Measurements from ENCODE around the gene PILRA. TPM values are rescaled to one million over a fixed set of nuclear protein-coding genes. Genes with fewer than 3 reads are reported as not detected.
"Not testable (repeated sequence)": the region's sequence is repeated elsewhere in the genome, so short reads cannot be mapped to it uniquely, and the experiment has no call there.

The PILRA gene
- total RNA-seq, 2 experiments from 2014 or later = 0.80 to 0.90 TPM

GRCh38 chr7:100345288-100345672 is 28.0 kb upstream of the PILRA start:
- peak; percentile 80 for DNase-seq
- ChIA-PET CTCF (interaction anchor here (0.6 to 2.2 kb wide), 7 partner anchors 19 to 263 kb away, joined by 3 to 7 read pairs (median 3); no protein-coding TSS in a partner anchor), POLR2A (interaction anchor here (0.7 to 1.0 kb wide), 5 partner anchors 9 to 197 kb away, joined by 3 to 6 read pairs (median 4); partner anchors contain the start of gene LAMTOR4)
- not testable (repeated sequence) for H3K27ac Mint-ChIP-seq; H3K27me3 Mint-ChIP-seq; H3K9me3 Mint-ChIP-seq (ENCODE audit: low read depth)
- Mint-ChIP-seq H3K4me3 (peak overlapping the region; percentile 70), H3K4me1 (peaks cover 35% of the 10 kb centered on the region), H3K36me3 (ENCODE audit: low read depth) (peaks cover 61% of the 10 kb centered on the region)
- ATAC-seq = peak; percentile 59
- intact Hi-C loops (cut with DNase I, micrococcal nuclease) = loop anchor here (1.0 to 10.0 kb wide), 6 partner anchors 20 to 218 kb away; partner anchors contain the start of genes LAMTOR4 (in 2 of the 2), MBLAC1 (in 1 of the 2), MEPCE (in 1 of the 2) and ZCWPW1 (in 1 of the 2)

DNA sequence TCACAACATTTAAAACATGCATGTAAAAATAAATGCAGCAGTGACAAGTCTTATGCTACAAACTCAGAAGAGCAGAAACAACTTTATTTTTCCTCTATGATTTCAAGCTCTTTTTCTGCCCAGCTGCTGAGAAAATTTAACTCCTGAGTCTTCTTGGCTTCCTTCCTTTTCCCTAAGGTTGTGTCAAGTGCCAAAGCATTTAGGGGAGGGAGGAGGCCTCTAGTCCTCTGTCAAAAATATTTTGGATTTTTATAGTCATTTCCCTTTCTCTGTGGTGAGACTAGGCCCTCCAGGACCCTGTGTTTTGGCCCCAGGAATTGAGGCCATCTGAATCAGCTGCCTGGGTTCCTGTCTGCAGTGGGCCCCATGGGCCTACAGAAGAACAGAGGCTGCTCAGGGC is 26.4 kb upstream of the PILRA start:
- DNase-seq (no peak), ATAC-seq (no peak)
- no peak overlapping the region for H3K27ac Mint-ChIP-seq
- ChIA-PET POLR2A (interaction anchor here (0.5 kb wide), 1 partner anchor 880 kb away, joined by 4 read pairs; no protein-coding TSS in a partner anchor), CTCF (interaction anchor here (0.5 to 1.5 kb wide), 5 partner anchors 9 to 191 kb away, joined by 3 to 5 read pairs (median 3); no protein-coding TSS in a partner anchor)
- intact Hi-C loops (cut with DNase I, micrococcal nuclease) = loop anchor here in 1 of 2 experiments (10.0 kb wide), 1 partner anchor 202 kb away; the partner anchor contains the start of gene LAMTOR4
- H3K9me3 Mint-ChIP-seq (ENCODE audit: low read depth) = no peaks in the 10 kb centered on the region
- H3K4me1 Mint-ChIP-seq = peaks cover 39% of the 10 kb centered on the region
- no peak overlapping the region for H3K4me3 Mint-ChIP-seq
- no peaks in the 10 kb centered on the region for H3K27me3 Mint-ChIP-seq
- H3K36me3 Mint-ChIP-seq (ENCODE audit: low read depth) = peaks cover 67% of the 10 kb centered on the region

DNA sequence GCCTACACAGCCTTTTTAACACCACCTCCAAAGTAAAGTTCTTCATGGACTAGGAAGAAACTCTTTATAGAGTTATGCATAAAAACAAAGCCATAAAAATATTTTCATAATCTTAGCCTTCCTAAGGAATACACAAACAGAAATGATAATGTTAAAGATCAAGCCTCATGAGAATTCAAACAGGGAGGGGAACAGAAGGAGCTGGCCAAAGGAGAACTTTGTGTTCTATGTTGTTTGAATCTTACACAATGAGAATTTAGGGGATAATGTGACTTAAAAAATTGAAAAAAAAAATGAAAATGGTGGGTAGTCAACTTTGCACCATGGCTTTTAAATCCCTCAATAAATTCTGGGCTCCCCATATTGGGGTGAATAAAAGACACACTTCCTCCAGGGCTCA is 24.5 kb upstream of the PILRA start:
- Mint-ChIP-seq H3K4me3 (no peak overlapping the region), H3K27me3 (no peaks in the 10 kb centered on the region), H3K27ac (no peak overlapping the region), H3K9me3 (ENCODE audit: low read depth) (no peaks in the 10 kb centered on the region), H3K36me3 (ENCODE audit: low read depth) (peaks cover 62% of the 10 kb centered on the region), H3K4me1 (peaks cover 40% of the 10 kb centered on the region)
- POLR2A ChIA-PET = no interaction called here
- CTCF ChIA-PET = interaction anchor here (1.0 to 1.1 kb wide), 3 partner anchors 59 to 216 kb away, joined by 3 to 4 read pairs (median 3); no protein-coding TSS in a partner anchor
- ATAC-seq (no peak), DNase-seq (no peak)
- intact Hi-C loops (cut with DNase I, micrococcal nuclease) = loop anchor here in 1 of 2 experiments (10.0 kb wide), 1 partner anchor 204 kb away; the partner anchor contains the start of gene LAMTOR4

GRCh38 chr7:100349757-100350156 is 23.5 kb upstream of the PILRA start:
- ChIA-PET POLR2A (no interaction called here), CTCF (interaction anchor here (1.0 to 1.1 kb wide), 2 partner anchors 58 to 217 kb away, joined by 3 read pairs; no protein-coding TSS in a partner anchor)
- Mint-ChIP-seq H3K9me3 (ENCODE audit: low read depth) (no peaks in the 10 kb centered on the region), H3K27ac (no peak overlapping the region), H3K4me3 (no peak overlapping the region), H3K27me3 (no peaks in the 10 kb centered on the region), H3K4me1 (peaks cover 33% of the 10 kb centered on the region), H3K36me3 (ENCODE audit: low read depth) (peaks cover 57% of the 10 kb centered on the region)
- intact Hi-C loops (cut with DNase I, micrococcal nuclease) = loop anchor here in 1 of 2 experiments (10.0 kb wide), 1 partner anchor 205 kb away; the partner anchor contains the start of gene LAMTOR4
- DNase-seq (no peak), ATAC-seq (no peak)

DNA sequence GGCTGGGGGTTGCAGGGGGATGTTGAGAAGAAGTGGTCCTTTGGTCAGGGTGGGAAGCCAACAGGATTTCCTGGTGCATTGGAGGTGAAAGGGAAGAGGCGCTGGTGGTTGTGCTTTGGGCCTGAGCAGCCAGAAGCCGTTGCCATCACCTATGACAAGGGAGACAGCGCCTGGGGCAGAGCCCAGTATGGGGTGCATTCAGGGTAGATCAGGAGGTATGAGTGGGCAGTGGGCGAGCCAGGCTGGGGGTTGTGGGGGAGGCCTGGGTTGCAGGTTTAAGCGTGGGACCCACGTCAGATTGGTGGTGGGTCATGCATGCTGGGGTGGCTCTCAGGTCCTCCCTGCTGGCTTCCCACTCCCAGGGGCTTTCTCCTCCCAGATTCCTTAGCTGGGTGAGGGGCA is 21.6 kb upstream of the PILRA start:
- Mint-ChIP-seq H3K4me3 (no peak overlapping the region), H3K27me3 (no peaks in the 10 kb centered on the region), H3K4me1 (peaks cover 24% of the 10 kb centered on the region), H3K36me3 (ENCODE audit: low read depth) (peaks cover 59% of the 10 kb centered on the region), H3K27ac (peak overlapping the region; percentile 19), H3K9me3 (ENCODE audit: low read depth) (no peaks in the 10 kb centered on the region)
- ATAC-seq (no peak), DNase-seq (no peak)
- intact Hi-C loops (cut with DNase I, micrococcal nuclease) = no loop called here
- POLR2A ChIA-PET = no interaction called here
- CTCF ChIA-PET = no interaction called here

DNA sequence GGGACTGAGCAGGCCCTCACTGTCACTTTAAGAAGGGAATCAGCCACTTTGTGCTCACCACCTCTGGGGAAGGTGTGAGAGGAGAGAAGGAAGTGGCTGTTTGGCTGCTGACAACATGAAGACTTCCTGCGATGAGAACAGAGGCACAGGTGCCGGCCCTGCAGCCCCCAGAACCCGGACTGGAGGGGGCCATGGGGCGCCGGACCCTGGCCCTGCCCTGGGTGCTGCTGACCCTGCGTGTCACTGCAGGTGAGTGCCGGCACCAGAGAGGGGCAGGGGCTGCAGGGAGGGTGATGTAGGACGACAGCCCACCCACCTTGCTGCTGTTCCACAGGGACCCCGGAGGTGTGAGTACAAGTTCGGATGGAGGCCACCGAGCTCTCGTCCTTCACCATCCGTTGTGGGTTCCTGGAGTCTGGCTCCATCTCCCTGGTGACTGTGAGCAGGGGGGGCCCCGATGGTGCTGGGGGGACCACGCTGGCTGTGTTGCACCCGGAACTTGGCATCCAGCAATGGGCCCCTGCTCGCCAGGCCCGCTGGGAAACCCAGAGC is 21.0 kb upstream of the PILRA start:
- CTCF ChIA-PET; DNase-seq; H3K9me3 Mint-ChIP-seq (ENCODE audit: low read depth); H3K4me3 Mint-ChIP-seq; H3K27ac Mint-ChIP-seq; H3K27me3 Mint-ChIP-seq; POLR2A ChIA-PET; intact Hi-C loops (cut with DNase I, micrococcal nuclease): not testable (repeated sequence)
- peak; percentile 67 for ATAC-seq
- peaks cover 24% of the 10 kb centered on the region for H3K4me1 Mint-ChIP-seq
- peaks cover 54% of the 10 kb centered on the region for H3K36me3 Mint-ChIP-seq (ENCODE audit: low read depth)

DNA sequence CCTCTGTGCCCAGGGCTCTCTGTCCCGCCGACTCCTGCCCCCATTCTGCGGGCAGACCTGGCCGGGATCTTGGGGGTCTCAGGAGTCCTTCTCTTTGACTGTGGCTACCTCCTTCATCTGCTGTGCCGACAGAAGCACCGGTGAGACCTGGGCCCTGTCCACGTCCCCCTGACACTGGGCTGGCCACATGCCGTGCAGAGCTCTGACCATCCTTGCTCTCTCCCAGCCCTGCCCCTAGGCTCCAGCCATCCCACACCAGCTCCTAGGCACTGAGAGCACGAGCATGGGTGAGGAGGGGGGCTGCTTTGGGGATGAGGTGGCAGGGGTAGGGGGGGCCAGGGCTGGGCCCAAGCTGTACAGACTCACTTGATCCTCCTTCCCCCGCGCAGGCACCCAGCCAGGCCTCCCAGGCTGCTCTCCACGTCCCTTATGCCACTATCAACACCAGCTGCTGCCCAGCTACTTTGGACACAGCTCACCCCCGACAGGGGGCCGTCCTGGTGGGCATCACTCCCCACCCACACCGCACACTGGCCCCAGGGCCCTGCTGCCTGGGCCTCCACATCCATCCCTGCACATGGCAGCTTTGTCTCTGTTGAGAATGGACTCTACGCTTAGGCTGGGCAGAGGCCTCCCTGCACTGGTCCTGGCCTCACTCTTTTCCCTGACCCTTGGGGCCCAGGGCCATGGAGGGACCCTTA is 20.2 kb upstream of the PILRA start:
- H3K4me1 Mint-ChIP-seq = peaks cover 23% of the 10 kb centered on the region
- CTCF ChIA-PET = no interaction called here
- H3K9me3 Mint-ChIP-seq (ENCODE audit: low read depth) = no peaks in the 10 kb centered on the region
- intact Hi-C loops (cut with DNase I, micrococcal nuclease) = no loop called here
- peaks cover 52% of the 10 kb centered on the region for H3K36me3 Mint-ChIP-seq (ENCODE audit: low read depth)
- no peak overlapping the region for H3K4me3 Mint-ChIP-seq
- H3K27ac Mint-ChIP-seq = peak overlapping the region; percentile 73
- DNase-seq (no peak), ATAC-seq (peak; percentile 23)
- no peaks in the 10 kb centered on the region for H3K27me3 Mint-ChIP-seq
- POLR2A ChIA-PET = interaction anchor here (0.7 to 1.8 kb wide), 2 partner anchors 54 to 258 kb away, joined by 3 to 5 read pairs; no protein-coding TSS in a partner anchor

DNA sequence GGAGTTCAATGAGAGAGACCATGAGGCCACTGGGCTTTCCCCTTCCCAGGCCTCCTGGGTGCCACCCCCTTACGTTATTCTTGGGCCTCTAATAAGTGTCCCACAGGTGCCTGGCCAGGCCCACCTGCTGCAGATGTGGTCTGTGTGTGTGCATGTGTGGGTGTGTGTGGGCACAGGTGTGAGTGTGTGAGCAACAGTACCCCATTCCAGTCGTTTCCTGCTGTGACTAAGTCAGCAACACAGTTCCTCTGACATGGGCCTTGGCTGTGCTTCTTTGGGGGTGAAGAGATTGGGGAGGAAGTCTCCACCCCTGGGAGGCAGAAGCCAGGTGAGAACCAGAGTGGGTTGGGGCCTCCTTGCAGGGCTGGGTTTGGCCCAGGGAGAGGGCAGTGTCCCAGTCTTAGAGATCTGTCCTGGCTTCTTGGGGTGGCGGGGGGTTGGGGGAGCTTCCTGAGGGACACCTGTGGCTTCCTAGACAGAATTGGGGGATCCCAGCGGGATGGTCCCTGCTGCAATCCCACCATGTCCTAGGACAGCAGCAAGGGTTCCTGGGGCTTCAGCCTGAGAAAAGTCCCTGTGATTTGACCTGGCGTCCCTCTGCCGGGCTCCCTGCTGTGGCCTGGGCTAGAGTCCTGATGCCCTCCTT is 19.5 kb upstream of the PILRA start:
- Mint-ChIP-seq H3K27ac (peak overlapping the region; percentile 73), H3K4me1 (peaks cover 23% of the 10 kb centered on the region), H3K4me3 (no peak overlapping the region), H3K27me3 (no peaks in the 10 kb centered on the region), H3K9me3 (ENCODE audit: low read depth) (no peaks in the 10 kb centered on the region), H3K36me3 (ENCODE audit: low read depth) (peaks cover 50% of the 10 kb centered on the region)
- POLR2A ChIA-PET = interaction anchor here (0.9 to 1.8 kb wide), 2 partner anchors 9 to 53 kb away, joined by 5 to 6 read pairs; no protein-coding TSS in a partner anchor
- CTCF ChIA-PET = interaction anchor here (0.6 kb wide), 1 partner anchor 62 kb away, joined by 3 read pairs; no protein-coding TSS in a partner anchor
- DNase-seq = peak; percentile 58
- intact Hi-C loops (cut with DNase I, micrococcal nuclease) = no loop called here
- ATAC-seq = peak; percentile 67

DNA sequence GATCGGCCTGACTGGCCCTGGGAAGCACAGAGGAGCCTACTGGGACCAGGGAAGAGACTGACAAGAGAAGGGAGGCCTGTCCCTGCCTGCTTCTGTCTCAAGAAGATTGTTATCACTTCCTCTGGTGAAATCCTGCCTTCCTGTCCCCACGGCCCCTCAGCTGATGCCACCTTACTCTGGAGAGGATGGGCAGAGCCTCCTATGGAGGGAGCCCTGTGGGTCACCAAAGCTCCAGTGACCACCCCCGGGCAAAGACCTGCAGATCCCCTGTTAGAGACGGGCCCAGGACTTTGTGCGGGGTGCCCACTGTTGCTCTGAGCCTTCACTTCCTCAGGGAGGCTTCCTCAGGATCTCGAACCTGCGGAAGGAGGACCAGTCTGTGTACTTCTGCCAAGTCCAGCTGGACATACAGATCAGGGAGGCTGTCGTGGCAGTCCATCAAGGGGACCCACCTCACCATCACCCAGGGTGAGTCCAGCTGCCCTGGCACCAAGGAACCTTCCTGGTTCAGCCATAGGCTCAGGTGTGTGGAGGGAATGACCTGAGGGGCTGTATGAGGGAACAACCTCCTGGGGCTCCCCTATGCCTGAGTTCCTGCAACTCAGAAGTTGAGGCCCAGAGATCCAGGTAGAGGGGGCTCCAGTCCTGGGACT is 16.7 kb upstream of the PILRA start:
- H3K9me3 Mint-ChIP-seq (ENCODE audit: low read depth) = no peaks in the 10 kb centered on the region
- no peak overlapping the region for H3K27ac Mint-ChIP-seq
- peaks cover 48% of the 10 kb centered on the region for H3K36me3 Mint-ChIP-seq (ENCODE audit: low read depth)
- H3K4me3 Mint-ChIP-seq = no peak overlapping the region
- peaks cover 13% of the 10 kb centered on the region for H3K4me1 Mint-ChIP-seq
- ATAC-seq = no peak
- ChIA-PET CTCF (interaction anchor here (1.6 kb wide), 1 partner anchor 9 kb away, joined by 3 read pairs; no protein-coding TSS in a partner anchor), POLR2A (interaction anchor here (0.8 to 1.2 kb wide), 2 partner anchors 8 to 12 kb away, joined by 3 to 4 read pairs; no protein-coding TSS in a partner anchor)
- DNase-seq = no peak
- no peaks in the 10 kb centered on the region for H3K27me3 Mint-ChIP-seq
- intact Hi-C loops (cut with DNase I, micrococcal nuclease) = no loop called here

DNA sequence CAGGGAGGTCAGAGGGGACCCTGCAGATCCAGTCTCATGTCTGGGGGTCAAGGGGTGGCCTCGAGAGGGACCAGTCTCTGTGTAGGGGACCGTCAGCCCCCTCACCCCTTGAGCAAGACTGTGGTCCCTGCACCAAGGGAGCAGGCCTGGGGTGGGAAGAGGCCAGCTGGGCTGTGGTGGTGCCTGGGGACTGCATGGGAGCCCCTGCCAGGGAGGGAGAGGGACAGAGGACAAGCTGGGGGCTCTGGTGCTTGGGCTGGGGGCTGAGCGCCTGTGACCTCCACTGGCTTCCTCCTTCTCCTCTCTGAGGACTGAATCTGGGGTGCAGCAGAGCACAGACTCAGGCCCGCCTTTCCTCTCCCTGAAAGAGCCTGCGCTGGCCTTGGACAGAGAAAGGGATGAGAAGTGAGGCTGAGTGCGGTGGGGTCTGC is 16.1 kb upstream of the PILRA start:
- H3K27me3 Mint-ChIP-seq = no peaks in the 10 kb centered on the region
- peaks cover 53% of the 10 kb centered on the region for H3K36me3 Mint-ChIP-seq (ENCODE audit: low read depth)
- ChIA-PET CTCF (no interaction called here), POLR2A (no interaction called here)
- no peak overlapping the region for H3K27ac Mint-ChIP-seq
- DNase-seq (no peak), ATAC-seq (no peak)
- no peaks in the 10 kb centered on the region for H3K9me3 Mint-ChIP-seq (ENCODE audit: low read depth)
- no peak overlapping the region for H3K4me3 Mint-ChIP-seq
- intact Hi-C loops (cut with DNase I, micrococcal nuclease) = no loop called here
- H3K4me1 Mint-ChIP-seq = peaks cover 11% of the 10 kb centered on the region
